Ecto neural progenitor cell (in vitro differentiated cells): Measurements from ENCODE around the gene YJEFN3.

Experiments used
- DNase-seq: peaks from one replicate; pipeline ENCODE4 v3.0.0-alpha.2; 2018; ENCODE audit warnings: low spot score

The YJEFN3 gene

GRCh38 chr19:19554074-19555023 lies 25.6 kb downstream of the YJEFN3 start:
- peak; percentile 83 for DNase-seq

- no peak for DNase-seq
Observed at GRCh38 chr19:19558055-19558454, 29.3 kb downstream of the YJEFN3 start.

- DNase-seq, result no peak
Observed at GRCh38 chr19:19558636-19559035, 29.9 kb downstream of the YJEFN3 start.

- DNase-seq, result no peak
Observed at GRCh38 chr19:19559931-19560330, 31.2 kb downstream of the YJEFN3 start.

GRCh38 chr19:19561946-19562664 lies 33.4 kb downstream of the YJEFN3 start:
- DNase-seq, result no peak

- DNase-seq, result no peak
Observed at GRCh38 chr19:19562665-19563347, 34.1 kb downstream of the YJEFN3 start.

GRCh38 chr19:19563348-19563848 lies 34.7 kb downstream of the YJEFN3 start:
- DNase-seq, result no peak

GRCh38 chr19:19566306-19566705 lies 37.6 kb downstream of the YJEFN3 start:
- no peak for DNase-seq

GRCh38 chr19:19567391-19567790 lies 38.7 kb downstream of the YJEFN3 start:
- no peak for DNase-seq

- no peak for DNase-seq
Observed at GRCh38 chr19:19568802-19569756, 40.4 kb downstream of the YJEFN3 start.

- no peak for DNase-seq
Observed at GRCh38 chr19:19570571-19570970, 41.9 kb downstream of the YJEFN3 start.

GRCh38 chr19:19571071-19571786 lies 42.5 kb downstream of the YJEFN3 start:
- DNase-seq, result no peak

- no peak for DNase-seq
Observed at GRCh38 chr19:19575411-19575810, 46.7 kb downstream of the YJEFN3 start.

- no peak for DNase-seq
Observed at GRCh38 chr19:19578252-19578651, 49.5 kb downstream of the YJEFN3 start.

GRCh38 chr19:19579533-19580361 lies 51.0 kb downstream of the YJEFN3 start:
- no peak for DNase-seq

GRCh38 chr19:19580418-19580817 lies 51.7 kb downstream of the YJEFN3 start:
- DNase-seq, result no peak

GRCh38 chr19:19581391-19581790 lies 52.7 kb downstream of the YJEFN3 start:
- no peak for DNase-seq

- no peak for DNase-seq
Observed at GRCh38 chr19:19582471-19582870, 53.8 kb downstream of the YJEFN3 start.

GRCh38 chr19:19584356-19584755 lies 55.6 kb downstream of the YJEFN3 start:
- DNase-seq, result no peak
